CD4-positive, CD25-positive, alpha-beta regulatory T cell (primary cell): ENCODE measurements around the gene TOLLIP. TPM values are rescaled to one million over a fixed set of nuclear protein-coding genes. Genes with fewer than 3 reads are reported as not detected.
A peak's percentile ranks its signal among the peaks of the same experiment; 100 is the strongest.

Experiments
- ATAC-seq, 2 donors: fragments of 150-1000 bp; cut with Tn5 transposase; one replicate each; pipeline ENCODE4 v1.10.0; 2021; ENCODE audit warnings: low read depth in 2 of 2, moderate number of reproducible peaks in 2 of 2, moderate library complexity in 1 of 2
- DNase-seq, 3 donors: peaks; one replicate each; pipeline versions ENCODE4 v3.0.0 to v3.0.0-alpha.2; 2012 to 2022; ENCODE audit warnings: mixed read lengths in 1 of 3
- H3K27ac ChIP-seq: one replicate; pipeline ENCODE4 v1.7.0; 2013; ENCODE audit warnings: mild to moderate bottlenecking, low read length; ENCODE audit not compliant: insufficient read depth, poor library complexity, severe bottlenecking
- H3K27me3 ChIP-seq: one replicate; pipeline ENCODE4 v1.7.0; 2013; ENCODE audit warnings: low read length; ENCODE audit not compliant: control insufficient read depth, insufficient read depth
- H3K36me3 ChIP-seq: one replicate; pipeline ENCODE4 v1.7.0; 2013; ENCODE audit warnings: mild to moderate bottlenecking, low read length, moderate library complexity; ENCODE audit not compliant: control insufficient read depth, insufficient read depth
- H3K4me1 ChIP-seq: 2 replicates; pipeline ENCODE4 v1.7.0; 2013; ENCODE audit warnings: mild to moderate bottlenecking, low read length; ENCODE audit not compliant: insufficient read depth, control insufficient read depth, poor library complexity, severe bottlenecking
- H3K4me3 ChIP-seq: one replicate; pipeline ENCODE4 v1.7.0; 2013; ENCODE audit warnings: low read depth, mild to moderate bottlenecking, low read length, moderate library complexity
- H3K9me3 ChIP-seq, 2 experiments: 1 replicate in 1 of 2; 2 replicates in 1 of 2; pipeline ENCODE4 v1.7.0; 2013; ENCODE audit warnings: low read length in 2 of 2, mild to moderate bottlenecking in 1 of 2, moderate library complexity in 1 of 2; ENCODE audit not compliant: control insufficient read depth in 2 of 2
- H3K27ac Mint-ChIP-seq, 3 donors: one replicate each; pipeline ENCODE4 v1.8.0; 2020 to 2022; ENCODE audit warnings: mild to moderate bottlenecking in 3 of 3, mixed read lengths in 3 of 3, moderate library complexity in 2 of 3
- H3K27me3 Mint-ChIP-seq: one replicate; pipeline ENCODE4 v1.8.0; 2022; ENCODE audit warnings: mild to moderate bottlenecking, mixed read lengths
- H3K36me3 Mint-ChIP-seq: one replicate; pipeline ENCODE4 v1.8.0; 2020; ENCODE audit warnings: mixed read lengths
- H3K4me1 Mint-ChIP-seq, 4 donors: one replicate each; pipeline ENCODE4 v1.8.0; 2020 to 2022; ENCODE audit warnings: mixed read lengths in 4 of 4, mild to moderate bottlenecking in 1 of 4
- H3K4me3 Mint-ChIP-seq, 4 donors: one replicate each; pipeline ENCODE4 v1.8.0; 2020 to 2022; ENCODE audit warnings: mild to moderate bottlenecking in 4 of 4, mixed read lengths in 4 of 4, moderate library complexity in 3 of 4
- H3K9me3 Mint-ChIP-seq, 7 donors: one replicate each; pipeline ENCODE4 v1.8.0; 2020 to 2022; ENCODE audit warnings: mixed read lengths in 7 of 7, mild to moderate bottlenecking in 3 of 7, moderate library complexity in 2 of 7
- polyA plus RNA-seq, 4 donors: library from polyadenylated mRNA; unstranded; fragments of 300-500 nt; fragmentation: Illumina TruSeq; gene quantifications; one replicate each; pipeline ENCODE4 v1.2.3, GENCODE V29; 2021
- total RNA-seq: library from RNA; stranded (reverse); gene quantifications from one replicate; pipeline ENCODE4 v1.2.3, GENCODE V29; 2022

Gene TOLLIP
- total and polyA plus RNA-seq, 5 donors from 2014 or later, result 25.3 to 60.0 (median 30.8) TPM

GRCh38 chr11:1340111-1340510 lies 30.7 kb upstream of the TOLLIP start:
- Histone ChIP-seq H3K4me3 (no peak overlapping the region), H3K27ac (no peak overlapping the region), H3K27me3 (no peaks in the 10 kb centered on the region), H3K4me1 (peaks cover 10% of the 10 kb centered on the region), H3K9me3 (peaks cover 0 to 6% of the 10 kb centered on the region in 2 experiments), H3K36me3 (no peaks in the 10 kb centered on the region)
- H3K4me1 Mint-ChIP-seq, result peaks cover 7 to 16% (median 9%) of the 10 kb centered on the region in 4 donors
- H3K27me3 Mint-ChIP-seq, result no peaks in the 10 kb centered on the region
- H3K36me3 Mint-ChIP-seq, result no peaks in the 10 kb centered on the region
- peaks cover 0 to 8% (median 0%) of the 10 kb centered on the region in 7 donors for H3K9me3 Mint-ChIP-seq
- DNase-seq, result no peak
- H3K27ac Mint-ChIP-seq, result no peak overlapping the region
- no peak for ATAC-seq
- H3K4me3 Mint-ChIP-seq, result no peak overlapping the region

GRCh38 chr11:1339066-1339675 lies 29.7 kb upstream of the TOLLIP start:
- no peak overlapping the region for H3K27ac ChIP-seq
- H3K27me3 ChIP-seq, result no peaks in the 10 kb centered on the region
- H3K4me3 ChIP-seq, result no peak overlapping the region
- no peak for ATAC-seq
- no peak overlapping the region for H3K27ac Mint-ChIP-seq
- peaks cover 11% of the 10 kb centered on the region for H3K4me1 ChIP-seq
- H3K36me3 ChIP-seq, result no peaks in the 10 kb centered on the region
- peaks cover 7 to 17% (median 10%) of the 10 kb centered on the region in 4 donors for H3K4me1 Mint-ChIP-seq
- H3K36me3 Mint-ChIP-seq, result no peaks in the 10 kb centered on the region
- peaks cover 0 to 6% of the 10 kb centered on the region in 2 experiments for H3K9me3 ChIP-seq
- H3K4me3 Mint-ChIP-seq, result no peak overlapping the region
- peaks cover 0 to 8% (median 0%) of the 10 kb centered on the region in 7 donors for H3K9me3 Mint-ChIP-seq
- DNase-seq, result no peak
- H3K27me3 Mint-ChIP-seq, result no peaks in the 10 kb centered on the region

DNA sequence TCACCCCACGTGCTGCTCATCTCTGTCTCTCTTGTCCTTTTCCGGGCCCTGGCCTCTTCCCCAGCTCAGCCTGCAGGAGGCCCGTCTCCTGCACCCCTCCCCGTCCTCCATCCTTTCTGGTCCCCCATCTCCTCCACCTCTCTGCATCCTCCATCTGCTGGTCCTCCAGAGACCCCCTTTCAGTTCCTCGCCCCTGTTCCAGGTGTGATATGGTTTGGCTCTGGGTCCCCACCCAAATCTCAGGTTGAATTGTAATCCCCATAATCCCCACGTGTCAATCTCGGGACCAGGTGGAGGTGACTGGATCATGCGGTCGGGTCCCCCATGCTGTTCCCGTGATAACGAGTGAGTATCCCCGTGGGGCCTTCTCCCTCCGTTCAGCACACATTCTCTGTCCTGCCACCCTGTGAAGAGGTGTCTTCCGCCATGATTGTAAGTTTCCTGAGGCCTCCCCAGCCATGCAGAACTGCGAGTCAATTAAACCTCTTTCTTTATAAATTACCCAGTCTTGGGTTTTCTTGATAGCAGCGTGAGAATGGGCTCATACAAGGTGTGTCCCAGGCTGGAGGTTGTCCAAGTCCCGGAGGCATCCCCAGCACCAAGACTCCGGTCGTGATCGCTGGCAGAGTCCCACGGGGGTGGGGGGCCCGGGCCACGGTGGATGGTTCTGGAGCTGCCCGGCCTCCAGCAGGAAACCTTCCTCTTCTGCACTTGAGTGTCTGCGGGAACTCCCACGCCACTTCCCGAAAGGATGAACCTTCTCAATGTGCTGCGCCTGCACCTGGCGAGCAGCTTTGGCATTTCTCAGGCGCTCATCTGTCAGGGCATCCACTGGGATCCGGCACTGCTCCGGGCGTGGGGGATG lies 29.0 kb upstream of the TOLLIP start:
- Histone ChIP-seq H3K27me3 (no peaks in the 10 kb centered on the region), H3K4me1 (peaks cover 11% of the 10 kb centered on the region), H3K9me3 (peaks cover 0 to 6% of the 10 kb centered on the region in 2 experiments), H3K36me3 (no peaks in the 10 kb centered on the region), H3K27ac (no peak overlapping the region), H3K4me3 (no peak overlapping the region)
- DNase-seq (peak in 1 of 3 donors; percentile 31), ATAC-seq (no peak)
- Mint-ChIP-seq H3K36me3 (no peaks in the 10 kb centered on the region), H3K27ac (peak overlapping the region in 2 of 3 donors; percentile 84 to 86), H3K9me3 (peaks cover 0 to 8% (median 0%) of the 10 kb centered on the region in 7 donors), H3K4me1 (peaks cover 7 to 17% (median 10%) of the 10 kb centered on the region in 4 donors), H3K4me3 (peak overlapping the region in 1 of 4 donors; percentile 93), H3K27me3 (no peaks in the 10 kb centered on the region)

DNA sequence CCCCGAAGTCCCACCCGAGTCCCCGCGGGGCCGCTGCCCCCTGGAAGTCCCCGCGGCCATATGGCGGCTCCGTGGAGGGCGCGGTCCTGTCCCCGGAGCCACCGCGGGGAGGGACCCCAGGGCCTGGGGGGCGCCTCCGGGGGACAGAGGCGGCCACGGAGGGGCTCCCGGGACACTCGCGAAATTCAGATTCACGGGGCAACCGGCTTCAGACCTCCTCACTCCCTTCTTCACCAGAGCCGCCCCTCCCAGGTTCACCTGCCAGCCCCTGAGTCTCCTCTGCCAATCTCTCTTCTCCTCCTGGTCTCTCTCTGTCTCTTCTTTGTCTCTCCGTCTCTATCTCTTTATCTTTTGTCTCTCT lies 28.2 kb upstream of the TOLLIP start:
- Histone ChIP-seq H3K4me3 (no peak overlapping the region), H3K9me3 (peaks cover 0 to 6% of the 10 kb centered on the region in 2 experiments), H3K4me1 (peaks cover 11% of the 10 kb centered on the region), H3K27ac (peak overlapping the region; percentile 62), H3K27me3 (no peaks in the 10 kb centered on the region), H3K36me3 (no peaks in the 10 kb centered on the region)
- Mint-ChIP-seq H3K27ac (peak overlapping the region in 2 of 3 donors; percentile 84 to 93), H3K4me3 (peak overlapping the region in 1 of 4 donors; percentile 93), H3K9me3 (peaks cover 0 to 8% (median under 1%) of the 10 kb centered on the region in 7 donors), H3K27me3 (no peaks in the 10 kb centered on the region), H3K36me3 (no peaks in the 10 kb centered on the region), H3K4me1 (peaks cover 7 to 17% (median 10%) of the 10 kb centered on the region in 4 donors)
- DNase-seq, result no peak
- ATAC-seq, result no peak

DNA sequence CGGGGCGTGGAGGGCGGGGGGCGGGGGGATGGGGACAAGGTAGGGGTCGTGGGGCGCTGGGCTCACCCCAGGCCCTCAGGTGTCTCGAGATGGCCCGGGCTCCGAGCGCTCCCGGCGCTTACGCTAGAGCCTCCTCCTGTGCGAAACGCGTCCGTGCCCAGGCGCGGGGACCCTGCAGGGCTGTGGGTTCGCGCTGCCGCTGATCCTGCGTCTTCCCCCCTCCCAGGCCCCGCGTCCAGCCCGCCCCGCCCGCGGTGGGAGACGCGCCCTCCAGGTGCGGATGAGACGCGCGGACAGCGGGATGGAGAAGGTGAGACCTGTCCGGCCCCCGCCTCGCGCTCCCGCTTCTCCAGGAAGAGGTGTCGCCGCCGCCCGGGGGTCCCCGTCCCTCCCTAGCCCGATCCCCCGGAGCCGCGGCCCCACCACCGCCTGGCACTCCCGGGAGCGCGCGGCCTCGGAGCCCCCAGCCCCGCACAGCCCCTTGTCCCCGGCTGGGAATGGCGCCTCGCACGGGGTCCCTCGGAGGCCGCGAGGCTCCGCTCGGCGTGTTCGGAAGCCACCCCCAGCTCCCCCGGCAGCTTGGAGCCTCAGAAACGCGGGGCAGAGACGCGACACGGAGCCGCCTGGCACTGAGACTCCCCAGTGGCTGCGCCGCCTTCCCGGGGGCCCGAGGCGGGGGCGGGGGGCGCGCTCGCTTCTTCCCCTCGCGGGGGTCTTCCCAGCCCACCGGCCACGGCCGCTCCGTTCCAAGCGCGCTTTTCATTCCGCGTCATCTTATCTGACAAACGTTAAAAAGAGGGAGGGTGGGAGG lies 27.6 kb upstream of the TOLLIP start:
- H3K36me3 Mint-ChIP-seq, result no peaks in the 10 kb centered on the region
- H3K27ac ChIP-seq, result peak overlapping the region; percentile 62
- no peaks in the 10 kb centered on the region for H3K27me3 ChIP-seq
- DNase-seq (peak; percentile 30 to 56 (median 54)), ATAC-seq (peak; percentile 47 to 48)
- no peak overlapping the region for H3K27ac Mint-ChIP-seq
- H3K27me3 Mint-ChIP-seq, result no peaks in the 10 kb centered on the region
- peaks cover 0 to 8% (median 1%) of the 10 kb centered on the region in 7 donors for H3K9me3 Mint-ChIP-seq
- H3K4me1 Mint-ChIP-seq, result peaks cover 7 to 17% (median 10%) of the 10 kb centered on the region in 4 donors
- no peaks in the 10 kb centered on the region for H3K36me3 ChIP-seq
- H3K4me1 ChIP-seq, result peaks cover 11% of the 10 kb centered on the region
- H3K9me3 ChIP-seq, result peaks cover 0 to 6% of the 10 kb centered on the region in 2 experiments
- H3K4me3 Mint-ChIP-seq, result no peak overlapping the region
- no peak overlapping the region for H3K4me3 ChIP-seq

DNA sequence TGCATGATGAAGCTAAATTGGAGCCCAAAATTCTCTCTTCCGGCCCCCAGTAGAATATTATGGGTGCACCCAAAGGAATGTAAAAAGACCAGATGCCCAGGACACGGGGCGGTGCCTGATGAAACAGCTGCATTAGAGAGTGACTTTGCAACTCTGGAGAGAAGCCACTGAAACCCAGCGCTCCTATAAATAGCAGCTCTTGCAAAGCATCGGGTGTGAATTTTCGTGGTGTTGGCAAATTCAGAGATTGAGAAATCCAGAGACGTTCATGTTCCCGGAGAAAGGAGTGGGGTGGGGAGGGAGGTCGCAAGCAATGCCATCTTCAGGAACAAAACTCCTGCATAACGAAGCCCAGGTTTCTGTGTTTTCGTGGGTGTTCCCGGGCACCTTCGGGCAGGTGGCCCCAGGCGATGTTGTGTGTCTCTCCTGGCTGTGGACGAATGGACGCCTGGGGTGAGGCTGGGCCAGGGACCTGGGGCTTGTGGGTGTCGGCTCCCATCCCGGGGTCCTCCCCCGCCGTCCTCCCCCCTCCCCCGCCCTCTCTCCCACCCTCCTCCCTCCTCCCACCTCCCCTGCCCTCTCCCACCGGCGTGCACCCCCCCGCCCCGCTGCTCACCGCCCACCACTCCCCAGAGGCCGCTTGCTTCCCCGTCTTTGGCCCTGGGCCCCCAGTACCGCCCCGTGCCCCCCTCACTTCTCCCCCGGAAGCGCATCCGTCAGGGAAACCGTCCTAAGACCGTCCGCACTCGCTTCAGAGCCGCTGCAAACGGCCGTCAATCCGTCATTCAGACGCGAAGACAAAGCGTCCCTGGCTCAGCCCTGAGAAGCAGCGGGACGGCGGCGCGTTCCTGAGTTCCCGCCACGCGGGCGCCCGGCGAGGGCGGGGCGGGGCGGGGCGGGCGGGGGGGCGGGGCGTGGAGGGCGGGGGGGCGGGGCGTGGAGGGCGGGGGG lies 26.7 kb upstream of the TOLLIP start:
- no peaks in the 10 kb centered on the region for H3K27me3 Mint-ChIP-seq
- H3K36me3 ChIP-seq, result no peaks in the 10 kb centered on the region
- H3K4me1 ChIP-seq, result peaks cover 11% of the 10 kb centered on the region
- H3K27ac Mint-ChIP-seq, result peak overlapping the region; percentile 76 to 91 (median 82)
- H3K4me3 ChIP-seq, result peak overlapping the region; percentile 70
- H3K9me3 ChIP-seq, result peaks cover 0 to 6% of the 10 kb centered on the region in 2 experiments
- H3K9me3 Mint-ChIP-seq, result peaks cover 0 to 8% (median 1%) of the 10 kb centered on the region in 7 donors
- H3K27ac ChIP-seq, result peak overlapping the region; percentile 9
- H3K36me3 Mint-ChIP-seq, result no peaks in the 10 kb centered on the region
- peak overlapping the region; percentile 85 to 89 (median 88) for H3K4me3 Mint-ChIP-seq
- DNase-seq (peak; percentile 60 to 73 (median 64)), ATAC-seq (peak; percentile 71 to 76)
- peaks cover 7 to 17% (median 11%) of the 10 kb centered on the region in 4 donors for H3K4me1 Mint-ChIP-seq
- no peaks in the 10 kb centered on the region for H3K27me3 ChIP-seq
